NCI-H2227 (cell line): ENCODE data around the gene PARM1.

Experiments
- DNase-seq: peaks from one replicate; lab custom pipeline; 2025; ENCODE audit not compliant: unreplicated experiment; lab: John Stamatoyannopoulos, UW

Gene PARM1

GRCh38 chr4:75065909-75066308 lies 133.0 kb downstream of the PARM1 start:
- no peak for DNase-seq

DNA sequence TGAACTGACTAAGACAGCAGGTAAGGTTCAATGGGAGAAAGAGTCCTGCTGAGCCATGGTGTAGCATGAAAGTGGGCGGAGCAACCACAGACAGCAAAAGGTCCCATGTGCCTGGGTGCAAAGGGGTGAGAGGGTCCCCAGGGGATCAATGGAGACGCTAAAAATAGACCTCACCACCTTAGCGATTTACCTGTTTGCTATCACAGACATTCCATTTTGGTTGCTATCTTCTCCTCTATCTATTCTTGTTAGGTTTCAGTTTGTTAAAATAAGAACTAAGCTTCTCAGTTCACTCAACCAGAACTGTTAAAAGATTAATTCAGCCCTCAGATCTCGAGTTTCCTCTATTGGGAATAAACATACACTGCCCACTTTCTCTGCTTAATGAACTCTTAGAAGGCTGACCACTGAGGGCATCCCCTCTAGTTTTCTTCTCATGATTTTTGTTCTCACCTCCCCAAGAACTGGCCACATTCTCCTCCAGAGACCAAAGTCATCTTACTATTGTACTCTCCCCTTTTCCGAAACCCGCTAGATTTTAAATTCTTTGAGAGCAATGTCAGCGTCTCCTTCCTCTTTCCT lies 136.7 kb downstream of the PARM1 start:
- no peak for DNase-seq

- no peak for DNase-seq
Observed at GRCh38 chr4:75071317-75071716, 138.4 kb downstream of the PARM1 start.

GRCh38 chr4:75080888-75081287 lies 148.0 kb downstream of the PARM1 start:
- no peak for DNase-seq

GRCh38 chr4:75081561-75081960 lies 148.6 kb downstream of the PARM1 start:
- no peak for DNase-seq

- no peak for DNase-seq
Observed at GRCh38 chr4:75087416-75087815, 154.5 kb downstream of the PARM1 start.

DNA sequence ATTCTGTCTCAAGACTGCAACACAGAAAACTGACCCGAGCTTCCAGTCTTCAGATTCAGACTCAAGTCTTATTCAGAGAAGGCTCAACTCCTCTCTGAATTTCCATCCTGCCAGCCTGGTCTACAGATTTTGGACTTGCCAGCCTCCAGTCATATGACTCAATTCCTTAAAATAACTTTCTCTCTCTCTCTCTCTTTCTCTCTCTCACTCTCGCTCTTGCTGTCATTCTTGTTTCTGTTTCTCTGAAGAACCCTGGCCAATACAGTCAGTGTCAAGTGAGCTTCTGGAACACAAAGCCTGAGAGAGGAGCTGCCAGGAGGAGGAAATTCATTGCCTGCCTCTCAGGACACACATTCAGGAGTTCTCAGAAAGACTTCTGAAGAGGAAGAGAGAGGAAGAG lies 154.9 kb downstream of the PARM1 start:
- DNase-seq = no peak

DNA sequence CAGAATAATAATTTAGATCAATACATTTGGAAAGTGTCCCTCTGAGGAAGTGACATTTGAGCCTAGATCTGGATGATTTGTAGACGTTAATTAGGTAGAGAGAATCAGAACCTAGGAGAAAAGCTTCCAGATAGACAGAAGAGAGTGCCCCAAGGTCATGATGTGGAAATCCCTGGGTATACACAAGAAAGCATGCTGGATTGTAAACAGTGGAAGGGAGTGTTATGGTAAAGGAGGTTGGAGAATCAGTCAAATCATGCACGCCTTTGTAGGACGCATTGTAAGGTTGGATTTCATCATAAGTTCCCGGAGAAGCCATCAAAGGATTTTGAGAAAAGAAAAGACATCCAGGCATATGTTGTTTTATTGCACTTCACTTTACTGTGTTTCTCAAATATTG lies 156.3 kb downstream of the PARM1 start:
- DNase-seq = no peak

- no peak for DNase-seq
Observed at GRCh38 chr4:75099321-75099720, 166.4 kb downstream of the PARM1 start.
